HEK293 (cell line): Measurements from ENCODE around the gene CLPX.
A peak's percentile ranks its signal among the peaks of the same experiment; 100 is the strongest.

Experiments
- GLI2 ChIP-seq: fragments of 450-650 bp; formaldehyde crosslinking; IDR thresholded peaks from 2 replicates; pipeline ENCODE4; 2017; ENCODE audit warnings: missing biosample characterization, missing genetic modification characterization, low read depth, borderline replicate concordance
- GLIS2 ChIP-seq: fragments of 450-650 bp; formaldehyde crosslinking; IDR thresholded peaks from 2 replicates; pipeline ENCODE4 v1.5.1; 2016; ENCODE audit warnings: missing biosample characterization, missing genetic modification characterization
- KLF7 ChIP-seq: fragments of 450-650 bp; formaldehyde crosslinking; IDR thresholded peaks from 2 replicates; pipeline ENCODE4 v1.5.1; 2016; ENCODE audit warnings: missing biosample characterization, missing genetic modification characterization, borderline replicate concordance
- PRDM1 ChIP-seq: fragments of 450-650 bp; formaldehyde crosslinking; IDR thresholded peaks from 2 replicates; pipeline ENCODE4; 2016; ENCODE audit warnings: missing biosample characterization, missing genetic modification characterization
- PRDM6 ChIP-seq: fragments of 450-650 bp; formaldehyde crosslinking; IDR thresholded peaks from 2 replicates; pipeline ENCODE4 v1.5.1; 2017; ENCODE audit warnings: missing biosample characterization, missing genetic modification characterization
- RBAK ChIP-seq: fragments of 450-650 bp; formaldehyde crosslinking; IDR thresholded peaks from 2 replicates; pipeline ENCODE4 v1.5.1; 2016; ENCODE audit warnings: missing biosample characterization, missing genetic modification characterization
- REST ChIP-seq: fragments of 450-650 bp; formaldehyde crosslinking; IDR thresholded peaks from 2 replicates; pipeline ENCODE4 v1.5.1; 2016; ENCODE audit warnings: missing biosample characterization, missing genetic modification characterization
- ZBTB21 ChIP-seq: fragments of 450-650 bp; formaldehyde crosslinking; IDR thresholded peaks from 2 replicates; pipeline ENCODE4 v1.5.1; 2017; ENCODE audit warnings: missing biosample characterization, missing genetic modification characterization
- ZBTB8A ChIP-seq: fragments of 450-650 bp; formaldehyde crosslinking; IDR thresholded peaks from 2 replicates; pipeline ENCODE4 v1.5.1; 2016; ENCODE audit warnings: missing biosample characterization, missing genetic modification characterization
- ZFP37 ChIP-seq: fragments of 450-650 bp; formaldehyde crosslinking; IDR thresholded peaks from 2 replicates; pipeline ENCODE4 v1.5.1; 2016; ENCODE audit warnings: missing biosample characterization, missing genetic modification characterization
- ZNF138 ChIP-seq: fragments of 450-650 bp; formaldehyde crosslinking; IDR thresholded peaks from 2 replicates; pipeline ENCODE4 v1.5.1; 2016; ENCODE audit warnings: missing biosample characterization, missing genetic modification characterization, borderline replicate concordance
- ZNF140 ChIP-seq: fragments of 450-650 bp; formaldehyde crosslinking; IDR thresholded peaks from 2 replicates; pipeline ENCODE4 v1.5.1; 2016; ENCODE audit warnings: missing biosample characterization, missing genetic modification characterization
- ZNF19 ChIP-seq: fragments of 450-650 bp; formaldehyde crosslinking; IDR thresholded peaks from 2 replicates; pipeline ENCODE4; 2016; ENCODE audit warnings: missing biosample characterization, missing genetic modification characterization, low read depth
- ZNF202 ChIP-seq: fragments of 450-650 bp; formaldehyde crosslinking; IDR thresholded peaks from 2 replicates; pipeline ENCODE4 v1.5.1; 2016; ENCODE audit warnings: missing biosample characterization, missing genetic modification characterization, borderline replicate concordance
- ZNF266 ChIP-seq: fragments of 450-650 bp; formaldehyde crosslinking; IDR thresholded peaks from 2 replicates; pipeline ENCODE4 v1.5.1; 2016; ENCODE audit warnings: missing biosample characterization, missing genetic modification characterization, low read depth
- ZNF292 ChIP-seq: fragments of 450-650 bp; formaldehyde crosslinking; IDR thresholded peaks from 2 replicates; pipeline ENCODE4 v1.5.1; 2016; ENCODE audit warnings: low read depth, missing biosample characterization, missing genetic modification characterization, borderline replicate concordance
- ZNF341 ChIP-seq: fragments of 450-650 bp; formaldehyde crosslinking; IDR thresholded peaks from 2 replicates; pipeline ENCODE4; 2016; ENCODE audit warnings: low read depth, missing biosample characterization, missing genetic modification characterization
- ZNF354C ChIP-seq: fragments of 450-650 bp; formaldehyde crosslinking; IDR thresholded peaks from 2 replicates; pipeline ENCODE4 v1.5.1; 2016; ENCODE audit warnings: missing biosample characterization, missing genetic modification characterization, low read depth, borderline replicate concordance
- ZNF394 ChIP-seq: fragments of 450-650 bp; formaldehyde crosslinking; IDR thresholded peaks from 2 replicates; pipeline ENCODE4 v1.5.1; 2016; ENCODE audit warnings: missing biosample characterization, missing genetic modification characterization, mild to moderate bottlenecking, moderate library complexity, borderline replicate concordance
- ZNF404 ChIP-seq: fragments of 450-650 bp; formaldehyde crosslinking; IDR thresholded peaks from 2 replicates; pipeline ENCODE4 v1.5.1; 2017; ENCODE audit warnings: missing biosample characterization, missing genetic modification characterization
- ZNF426 ChIP-seq: fragments of 450-650 bp; formaldehyde crosslinking; IDR thresholded peaks from 2 replicates; pipeline ENCODE4 v1.5.1; 2017; ENCODE audit warnings: missing biosample characterization, missing genetic modification characterization, mild to moderate bottlenecking, inconsistent platforms, moderate library complexity
- ZNF501 ChIP-seq: fragments of 450-650 bp; formaldehyde crosslinking; IDR thresholded peaks from 2 replicates; pipeline ENCODE4 v1.5.1; 2016; ENCODE audit warnings: missing biosample characterization, missing genetic modification characterization
- ZNF510 ChIP-seq: fragments of 450-650 bp; formaldehyde crosslinking; IDR thresholded peaks from 2 replicates; pipeline ENCODE4 v1.5.1; 2018; ENCODE audit warnings: mild to moderate bottlenecking, missing genetic modification characterization, missing biosample characterization; ENCODE audit not compliant: insufficient replicate concordance
- ZNF558 ChIP-seq: fragments of 450-650 bp; formaldehyde crosslinking; IDR thresholded peaks from 2 replicates; pipeline ENCODE4 v1.5.1; 2016; ENCODE audit warnings: missing biosample characterization, missing genetic modification characterization
- ZNF560 ChIP-seq: fragments of 450-650 bp; formaldehyde crosslinking; IDR thresholded peaks from 2 replicates; pipeline ENCODE4 v1.5.1; 2017; ENCODE audit warnings: missing biosample characterization, missing genetic modification characterization, borderline replicate concordance
- ZNF629 ChIP-seq: fragments of 450-650 bp; formaldehyde crosslinking; IDR thresholded peaks from 2 replicates; pipeline ENCODE4 v1.5.1; 2017; ENCODE audit warnings: missing biosample characterization, missing genetic modification characterization
- ZNF664 ChIP-seq: fragments of 450-650 bp; formaldehyde crosslinking; IDR thresholded peaks from 2 replicates; pipeline ENCODE4 v1.5.1; 2016; ENCODE audit warnings: missing biosample characterization, missing genetic modification characterization
- ZNF791 ChIP-seq: fragments of 450-650 bp; formaldehyde crosslinking; IDR thresholded peaks from 2 replicates; pipeline ENCODE4 v1.5.1; 2016; ENCODE audit warnings: missing biosample characterization, missing genetic modification characterization
- ZXDB ChIP-seq: fragments of 450-650 bp; formaldehyde crosslinking; IDR thresholded peaks from 2 replicates; pipeline ENCODE4 v1.5.1; 2016; ENCODE audit warnings: missing biosample characterization, missing genetic modification characterization

Gene CLPX

GRCh38 chr15:65181582-65182353 lies 3.4 kb downstream of the CLPX start (continued):
- TF ChIP-seq PRDM6 (tag by site-specific recombination) (0 out of 2 replicates have a peak, but pooled peaks have one; percentile 22), ZNF138 (tag by site-specific recombination) (0 out of 2 replicates have a peak, but pooled peaks have one; percentile 19), ZFP37 (tag by site-specific recombination) (peak; percentile 45; the same call in 1 of the 2 replicates), KLF7 (tag by site-specific recombination) (0 out of 2 replicates have a peak, but pooled peaks have one; percentile 31), RBAK (peak; percentile 80; the same call in 1 of the 2 replicates), ZNF560 (tag by site-specific recombination) (peak; percentile 79; the same call in 1 of the 2 replicates), GLI2 (tag by site-specific recombination) (peak; percentile 55; the same call in 1 of the 2 replicates), REST (tag by site-specific recombination) (peak; percentile 50; the same call in 1 of the 2 replicates), ZNF394 (tag by site-specific recombination) (peak; percentile 97), ZNF202 (tag by site-specific recombination) (peak; percentile 75; the same call in 1 of the 2 replicates), ZNF629 (tag by site-specific recombination) (peak; percentile 43), ZBTB21 (tag by site-specific recombination) (peak; percentile 49; the same call in 1 of the 2 replicates), ZNF341 (tag by site-specific recombination) (0 out of 2 replicates have a peak, but pooled peaks have one; percentile 15), ZNF664 (tag by site-specific recombination) (peak; percentile 72; the same call in 1 of the 2 replicates), ZNF404 (tag by site-specific recombination) (0 out of 2 replicates have a peak, but pooled peaks have one; percentile 40), ZNF266 (tag by site-specific recombination) (peak; percentile 79; the same call in 1 of the 2 replicates), ZNF791 (tag by site-specific recombination) (peak; percentile 61; the same call in 1 of the 2 replicates), ZNF510 (tag by site-specific recombination) (peak; percentile 60), ZXDB (peak; percentile 78), ZNF19 (tag by site-specific recombination) (peak; percentile 74; the same call in 1 of the 2 replicates), ZNF354C (tag by site-specific recombination) (0 out of 2 replicates have a peak, but pooled peaks have one; percentile 61), ZNF140 (tag by site-specific recombination) (peak; percentile 77), ZNF558 (tag by site-specific recombination) (peak; percentile 78; the same call in 1 of the 2 replicates), GLIS2 (0 out of 2 replicates have a peak, but pooled peaks have one; percentile 18), PRDM1 (peak; percentile 85), ZBTB8A (peak; percentile 83), ZNF292 (tag by site-specific recombination) (peak; percentile 72; the same call in 1 of the 2 replicates), ZNF501 (tag by site-specific recombination) (peak; percentile 56; the same call in 1 of the 2 replicates), ZNF426 (tag by site-specific recombination) (peak; percentile 91)
- TF ChIP-seq, all 188 proteins: peak for 37; not testable (repeated sequence) for 151
